IPS-20b (cell line): ENCODE data around the gene ARL17B.
"Not testable (repeated sequence)": the region's sequence is repeated elsewhere in the genome, so short reads cannot be mapped to it uniquely, and the experiment has no call there.

Source experiments
- H3K27ac ChIP-seq: one replicate; pipeline ENCODE4 v1.5.1; 2013; ENCODE audit warnings: low read length
- H3K27me3 ChIP-seq: 2 replicates; pipeline ENCODE4 v1.6.1; 2013; ENCODE audit warnings: mild to moderate bottlenecking, low read length, inconsistent platforms; ENCODE audit not compliant: insufficient read depth
- H3K36me3 ChIP-seq: 2 replicates; pipeline ENCODE4 v1.6.1; 2013; ENCODE audit warnings: low read depth, mild to moderate bottlenecking, inconsistent platforms, low read length, moderate library complexity; ENCODE audit not compliant: insufficient read depth
- H3K4me1 ChIP-seq: 2 replicates; pipeline ENCODE4 v1.6.1; 2013; ENCODE audit warnings: mild to moderate bottlenecking, control low read depth, inconsistent platforms, low read length, moderate library complexity; ENCODE audit not compliant: insufficient read depth
- H3K4me3 ChIP-seq: 2 replicates; pipeline ENCODE4 v1.5.1; 2013; ENCODE audit warnings: mild to moderate bottlenecking, low read length, inconsistent platforms
- H3K9ac ChIP-seq: 2 replicates; pipeline ENCODE4 v1.6.1; 2013; ENCODE audit warnings: low read depth, mild to moderate bottlenecking, inconsistent platforms, low read length, moderate library complexity
- H3K9me3 ChIP-seq: 2 replicates; pipeline ENCODE4 v1.6.1; 2013; ENCODE audit warnings: mild to moderate bottlenecking, low read depth, low read length, inconsistent platforms; ENCODE audit not compliant: insufficient read depth

Gene ARL17B

DNA sequence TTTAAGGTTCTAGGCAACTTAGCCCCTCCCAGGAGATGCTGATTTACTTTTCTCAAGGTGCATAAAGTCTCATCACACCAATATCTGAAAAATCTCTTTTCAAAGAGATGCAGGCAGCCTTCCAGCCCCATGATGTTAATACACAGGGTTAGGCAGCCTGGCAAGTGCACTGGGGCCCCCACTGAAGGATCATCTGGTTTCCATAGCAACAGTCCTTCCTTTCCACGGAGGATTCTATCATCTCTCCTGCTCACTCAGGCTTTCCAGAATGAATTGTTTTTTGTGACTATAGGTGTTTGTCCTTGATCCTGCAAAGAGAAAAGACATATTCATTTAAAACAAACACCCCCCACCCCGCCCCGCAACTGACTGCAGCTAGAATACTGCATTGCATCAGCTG lies 6.0 kb upstream of the ARL17B start:
- not testable (repeated sequence) for H3K4me1 ChIP-seq, H3K36me3 ChIP-seq, H3K27me3 ChIP-seq, H3K27ac ChIP-seq, H3K9ac ChIP-seq, H3K4me3 ChIP-seq, H3K9me3 ChIP-seq

DNA sequence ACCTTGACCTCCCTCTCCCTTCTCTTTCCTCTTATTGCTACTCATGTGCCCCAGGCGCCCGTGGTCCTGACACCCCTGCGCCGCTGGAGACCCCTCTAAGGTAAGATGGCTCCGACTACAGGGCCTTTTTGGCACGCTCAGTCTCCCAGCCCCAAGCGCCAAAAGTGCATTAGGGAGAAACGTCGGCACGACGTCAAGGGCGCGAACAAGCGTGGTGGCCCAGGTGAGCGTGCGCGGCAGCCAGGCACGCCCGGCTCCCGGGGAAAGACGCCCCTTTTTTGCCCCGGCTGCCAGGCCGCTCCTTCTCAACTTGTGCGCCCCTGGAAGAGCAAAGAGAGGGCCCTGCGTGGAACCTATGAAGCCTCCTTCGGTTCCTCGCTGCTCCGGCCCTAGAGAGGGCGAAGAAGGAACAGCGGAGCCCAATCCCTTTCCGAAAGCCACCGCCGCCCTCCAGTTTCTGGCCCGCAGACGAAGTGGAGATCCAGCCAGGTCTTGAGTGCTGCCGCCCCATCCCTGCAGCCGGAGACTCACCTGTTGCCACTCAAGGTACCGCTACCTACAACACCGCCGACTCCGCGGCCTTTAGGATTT lies 326 bp downstream of the ARL17B start:
- not testable (repeated sequence) for H3K4me1 ChIP-seq, H3K4me3 ChIP-seq, H3K27me3 ChIP-seq, H3K9me3 ChIP-seq, H3K27ac ChIP-seq, H3K9ac ChIP-seq, H3K36me3 ChIP-seq

GRCh38 chr17:46353856-46354255 lies 7.7 kb downstream of the ARL17B start:
- not testable (repeated sequence) for H3K36me3 ChIP-seq, H3K9me3 ChIP-seq, H3K4me3 ChIP-seq, H3K4me1 ChIP-seq, H3K9ac ChIP-seq, H3K27me3 ChIP-seq, H3K27ac ChIP-seq

- not testable (repeated sequence) for H3K9me3 ChIP-seq, H3K27ac ChIP-seq, H3K36me3 ChIP-seq, H3K27me3 ChIP-seq, H3K4me1 ChIP-seq, H3K4me3 ChIP-seq, H3K9ac ChIP-seq
These were observed 12.5 kb downstream of the ARL17B start for GRCh38 chr17:46349060-46349459.

DNA sequence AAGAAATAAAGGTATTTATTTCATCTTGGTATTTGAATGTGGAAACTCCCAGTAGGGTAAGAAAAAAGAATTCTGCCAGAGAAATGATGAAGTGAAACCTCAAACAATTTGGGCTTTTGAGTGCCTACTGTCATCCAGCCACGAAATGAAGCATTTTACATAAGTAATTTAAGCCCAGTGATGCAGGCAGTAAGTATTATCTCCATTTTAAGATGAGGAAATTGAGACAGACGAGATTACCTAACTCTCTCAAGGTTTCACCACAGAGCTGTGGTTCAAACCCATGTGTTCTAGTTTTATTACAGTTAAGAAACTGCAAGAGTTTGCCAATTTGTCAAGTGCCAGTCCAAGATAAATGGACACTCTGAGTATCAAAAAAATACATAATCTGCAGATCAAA lies 13.2 kb downstream of the ARL17B start:
- H3K9ac ChIP-seq, H3K36me3 ChIP-seq, H3K4me1 ChIP-seq, H3K27ac ChIP-seq, H3K27me3 ChIP-seq, H3K4me3 ChIP-seq, H3K9me3 ChIP-seq: not testable (repeated sequence)

GRCh38 chr17:46342131-46342530 lies 19.4 kb downstream of the ARL17B start:
- H3K9me3 ChIP-seq, H3K9ac ChIP-seq, H3K4me3 ChIP-seq, H3K27ac ChIP-seq, H3K27me3 ChIP-seq, H3K4me1 ChIP-seq, H3K36me3 ChIP-seq: not testable (repeated sequence)

DNA sequence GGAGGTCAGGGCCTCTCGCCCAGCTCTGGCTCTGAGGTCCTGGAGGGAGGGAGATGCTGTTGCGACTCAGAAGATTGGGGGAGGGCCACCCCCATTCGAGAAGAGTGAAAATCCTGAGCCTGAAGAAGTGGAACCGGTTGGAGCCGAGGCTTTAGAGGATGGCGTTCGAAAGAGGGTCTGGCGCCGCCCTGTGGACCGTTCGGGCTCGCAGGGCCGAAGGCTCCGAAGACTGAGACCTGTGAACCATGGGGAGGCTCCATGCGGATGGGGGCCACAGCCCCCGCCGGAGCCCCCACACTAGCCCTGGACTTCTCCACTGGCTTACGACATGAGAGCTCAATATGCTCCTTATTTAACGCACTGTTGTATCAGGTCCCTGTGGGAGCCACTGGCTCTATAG lies 20.3 kb downstream of the ARL17B start:
- H3K4me3 ChIP-seq, H3K9ac ChIP-seq, H3K36me3 ChIP-seq, H3K9me3 ChIP-seq, H3K4me1 ChIP-seq, H3K27ac ChIP-seq, H3K27me3 ChIP-seq: not testable (repeated sequence)

- H3K9ac ChIP-seq, H3K27me3 ChIP-seq, H3K36me3 ChIP-seq, H3K4me3 ChIP-seq, H3K27ac ChIP-seq, H3K4me1 ChIP-seq, H3K9me3 ChIP-seq: not testable (repeated sequence)
These were observed 66.7 kb downstream of the ARL17B start, which contains the start of gene LRRC37A for GRCh38 chr17:46294831-46295230. LRRC37A (plus strand) TSS chr17:46295131; CDS start chr17:46295134, 3 bp downstream.

- not testable (repeated sequence) for H3K27ac ChIP-seq, H3K9ac ChIP-seq, H3K27me3 ChIP-seq, H3K9me3 ChIP-seq, H3K36me3 ChIP-seq, H3K4me3 ChIP-seq, H3K4me1 ChIP-seq
These were observed 69.9 kb downstream of the ARL17B start for GRCh38 chr17:46291618-46292017.

GRCh38 chr17:46290906-46291546 lies 70.5 kb downstream of the ARL17B start:
- H3K4me3 ChIP-seq, H3K27ac ChIP-seq, H3K9me3 ChIP-seq, H3K9ac ChIP-seq, H3K27me3 ChIP-seq, H3K4me1 ChIP-seq, H3K36me3 ChIP-seq: not testable (repeated sequence)

GRCh38 chr17:46287587-46287986 lies 74.0 kb downstream of the ARL17B start:
- H3K4me3 ChIP-seq, H3K9me3 ChIP-seq, H3K27me3 ChIP-seq, H3K4me1 ChIP-seq, H3K27ac ChIP-seq, H3K36me3 ChIP-seq, H3K9ac ChIP-seq: not testable (repeated sequence)

GRCh38 chr17:46286764-46287221 lies 74.8 kb downstream of the ARL17B start:
- not testable (repeated sequence) for H3K27me3 ChIP-seq, H3K9ac ChIP-seq, H3K27ac ChIP-seq, H3K4me3 ChIP-seq, H3K36me3 ChIP-seq, H3K4me1 ChIP-seq, H3K9me3 ChIP-seq
